Measurements from ENCODE around the gene ANKRD33B.

DNA sequence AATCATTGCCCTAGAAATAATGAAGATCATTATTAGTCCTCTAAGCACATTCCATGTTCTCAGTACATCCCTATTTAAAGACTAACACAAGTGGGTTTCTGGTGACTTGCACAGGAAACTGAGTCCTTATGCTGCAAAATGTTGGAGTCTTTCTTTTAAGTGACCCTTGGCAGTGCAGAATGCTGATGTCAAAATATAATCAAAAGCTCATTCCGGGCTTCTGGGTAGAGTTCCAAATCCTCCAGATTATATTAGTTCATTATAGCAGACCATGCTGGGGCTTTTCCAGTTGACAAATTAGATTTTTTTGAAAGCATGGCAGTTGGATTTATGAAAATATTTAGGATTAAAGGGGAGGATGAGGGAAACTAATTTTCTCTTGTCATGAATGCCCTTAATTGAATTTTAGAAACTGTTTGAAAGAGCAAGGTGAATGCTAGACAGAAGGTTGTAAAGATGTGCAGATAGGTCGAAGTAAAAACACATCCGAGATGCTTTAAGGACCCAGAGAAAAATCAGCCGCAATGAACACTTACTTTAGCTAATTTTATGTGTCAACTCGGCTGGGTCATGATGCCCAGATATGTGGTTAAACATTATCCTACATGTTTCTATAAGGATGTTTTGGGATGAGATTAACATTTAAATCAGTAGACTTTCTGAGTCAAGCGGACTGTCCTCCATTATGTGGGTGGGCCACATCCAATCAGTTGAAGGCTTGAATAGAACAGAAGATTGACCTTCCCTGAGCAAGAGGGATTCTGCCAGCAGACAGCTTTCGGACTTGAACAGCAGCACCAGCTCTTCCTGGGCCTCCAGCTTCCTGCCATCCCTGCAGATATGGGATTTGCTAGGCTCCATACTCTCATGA is 108.5 kb downstream of the ANKRD33B start:
- no peak for TF ChIP-seq EZH2 (IDR thresholded peaks at IDR 0.05; ENCODE audit: insufficient read depth, poor library complexity, severe bottlenecking)
- TF ChIP-seq EZH2phosphoT487 (IDR thresholded peaks at IDR 0.05; ENCODE audit: insufficient read depth, low read depth) = no peak
